Naive thymus-derived CD4-positive, alpha-beta T cell (primary cell): Measurements from ENCODE around the gene PARVG. TPM values are rescaled to one million over a fixed set of nuclear protein-coding genes. Genes with fewer than 3 reads are reported as not detected.

Experiments used
- ATAC-seq: fragments of 150-1000 bp; cut with Tn5 transposase; 2 replicates; pipeline ENCODE4 v1.10.0; 2021; ENCODE audit warnings: mild to moderate bottlenecking, moderate library complexity
- CTCF ChIA-PET: fragments of 350-600 bp; sonication (Branson Sonifier 250); formaldehyde crosslinking; loops from one replicate; lab custom pipeline; 2021; ENCODE audit warnings: antibody characterized with exemption; lab: Charles Lee
- POLR2A ChIA-PET: fragments of 350-600 bp; sonication (Branson Sonifier 250); formaldehyde crosslinking; loops from one replicate; lab custom pipeline; 2021; ENCODE audit warnings: antibody characterized with exemption, inconsistent platforms; lab: Charles Lee
- DNase-seq, 9 donors: peaks; one replicate each; pipeline versions ENCODE4 v3.0.0 to v3.0.0-alpha.2; 2020 to 2022; ENCODE audit warnings: mixed read lengths in 1 of 9
- H3K27ac ChIP-seq: one replicate; pipeline ENCODE4 v1.7.0; 2013; ENCODE audit warnings: mild to moderate bottlenecking, low read depth, low read length, moderate library complexity
- H3K27me3 ChIP-seq, 2 donors: one replicate each; pipeline ENCODE4 v1.7.0; 2013; ENCODE audit warnings: low read length in 2 of 2, mild to moderate bottlenecking in 2 of 2, moderate library complexity in 2 of 2; ENCODE audit not compliant: control insufficient read depth in 2 of 2, insufficient read depth in 2 of 2
- H3K36me3 ChIP-seq, 3 experiments: 1 replicate in 2 of 3; 2 replicates in 1 of 3; pipeline ENCODE4 v1.7.0; 2013; ENCODE audit warnings: low read length in 3 of 3, mild to moderate bottlenecking in 3 of 3, moderate library complexity in 1 of 3; ENCODE audit not compliant: insufficient read depth in 3 of 3, control insufficient read depth in 2 of 3
- H3K4me1 ChIP-seq, 2 donors: one replicate each; pipeline ENCODE4 v1.7.0; 2013; ENCODE audit warnings: low read length in 2 of 2, mild to moderate bottlenecking in 2 of 2, moderate library complexity in 1 of 2; ENCODE audit not compliant: control insufficient read depth in 2 of 2, insufficient read depth in 2 of 2
- H3K4me3 ChIP-seq: 2 replicates; pipeline ENCODE4 v1.7.0; 2013; ENCODE audit warnings: mild to moderate bottlenecking, low read length
- H3K9me3 ChIP-seq, 3 experiments: 1 replicate in 2 of 3; 2 replicates in 1 of 3; pipeline ENCODE4 v1.7.0; 2013; ENCODE audit warnings: low read length in 3 of 3; ENCODE audit not compliant: control insufficient read depth in 2 of 3
- H3K27ac Mint-ChIP-seq, 9 donors: one replicate each; pipeline ENCODE4 v1.8.0; 2020 to 2022; ENCODE audit warnings: mixed read lengths in 9 of 9, mild to moderate bottlenecking in 8 of 9, moderate library complexity in 5 of 9, inconsistent platforms in 2 of 9
- H3K27me3 Mint-ChIP-seq, 5 donors: one replicate each; pipeline ENCODE4 v1.8.0; 2021 to 2022; ENCODE audit warnings: mixed read lengths in 5 of 5, mild to moderate bottlenecking in 1 of 5
- H3K36me3 Mint-ChIP-seq, 5 donors: one replicate each; pipeline ENCODE4 v1.8.0; 2020 to 2022; ENCODE audit warnings: mixed read lengths in 5 of 5, mild to moderate bottlenecking in 3 of 5, inconsistent platforms in 1 of 5
- H3K4me1 Mint-ChIP-seq, 7 donors: one replicate each; pipeline ENCODE4 v1.8.0; 2020 to 2022; ENCODE audit warnings: mixed read lengths in 7 of 7, mild to moderate bottlenecking in 3 of 7, inconsistent platforms in 1 of 7
- H3K4me3 Mint-ChIP-seq, 10 donors: one replicate each; pipeline ENCODE4 v1.8.0; 2020 to 2022; ENCODE audit warnings: mild to moderate bottlenecking in 10 of 10, mixed read lengths in 10 of 10, moderate library complexity in 6 of 10, inconsistent platforms in 2 of 10
- H3K9me3 Mint-ChIP-seq, 11 donors: one replicate each; pipeline ENCODE4 v1.8.0; 2020 to 2022; ENCODE audit warnings: mixed read lengths in 11 of 11, mild to moderate bottlenecking in 4 of 11, inconsistent platforms in 1 of 11, moderate library complexity in 1 of 11
- intact Hi-C, 2 donors: fragments of 100-400 bp; cut with micrococcal nuclease; formaldehyde crosslinking; loops; one replicate each; pipeline ENCODE4 v1.15.1; 2023
- polyA plus RNA-seq, 2 donors: library from polyadenylated mRNA; unstranded; fragments of 300-500 nt; fragmentation: Illumina TruSeq; gene quantifications; one replicate each; pipeline ENCODE4 v1.2.3, GENCODE V29; 2021
- total RNA-seq, 6 experiments: library from RNA in 5 of 6; stranded (reverse) in 5 of 6; gene quantifications; 1 replicate in 5 of 6; 2 replicates in 1 of 6; pipeline ENCODE4 v1.2.3 and lab custom pipeline; 2021 to 2026

Gene PARVG
- total and polyA plus RNA-seq, 7 experiments from 2014 or later = 36.4 to 209 (median 142) TPM

DNA sequence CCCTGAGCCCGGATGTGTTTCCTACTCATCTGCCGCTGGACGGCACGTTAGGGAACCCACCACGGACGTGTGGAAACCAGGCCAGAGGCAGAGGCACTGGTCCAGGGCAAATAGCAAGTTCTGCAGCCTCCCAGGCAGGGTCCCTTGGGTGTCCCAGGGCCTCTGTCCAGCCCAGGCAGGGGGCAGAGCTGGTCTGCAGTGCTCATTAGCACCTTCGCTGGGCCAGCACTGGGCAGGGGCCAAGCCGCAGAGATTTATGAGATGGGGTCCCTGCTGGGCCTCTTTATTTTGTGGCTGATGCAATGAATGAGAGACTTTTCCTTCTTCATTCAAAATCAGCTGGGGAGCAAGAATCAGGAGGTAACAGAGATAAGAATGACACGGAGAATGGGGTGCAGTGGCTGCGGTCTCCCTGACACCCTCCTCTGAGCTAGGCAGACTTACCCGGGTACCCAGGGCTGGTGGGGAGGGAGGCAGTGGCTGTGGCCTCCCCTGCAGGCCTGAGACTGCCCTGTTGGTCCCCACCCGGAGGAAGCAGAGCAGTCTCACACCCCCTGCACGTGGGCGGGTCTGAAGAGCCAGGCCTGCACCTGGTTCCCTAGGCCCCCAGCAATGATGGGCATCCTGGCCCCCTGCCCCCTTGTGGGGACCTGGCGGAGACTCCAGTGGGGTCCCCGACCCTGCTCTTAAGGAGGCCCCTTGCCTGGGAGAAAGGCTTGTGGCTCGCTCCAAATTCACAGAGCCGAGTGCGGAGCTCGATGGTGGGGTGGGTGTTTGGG, 14.0 kb upstream of the PARVG start:
- no peak overlapping the region for H3K4me3 ChIP-seq
- ATAC-seq (no peak), DNase-seq (no peak)
- no peak overlapping the region for H3K27ac ChIP-seq
- no peaks in the 10 kb centered on the region for H3K4me1 ChIP-seq
- H3K27me3 ChIP-seq = no peaks in the 10 kb centered on the region
- no peak overlapping the region for H3K4me3 Mint-ChIP-seq
- H3K9me3 ChIP-seq = no peaks in the 10 kb centered on the region
- no peaks in the 10 kb centered on the region for H3K27me3 Mint-ChIP-seq
- H3K36me3 ChIP-seq = no peaks in the 10 kb centered on the region
- no peaks in the 10 kb centered on the region for H3K9me3 Mint-ChIP-seq
- H3K4me1 Mint-ChIP-seq = no peaks in the 10 kb centered on the region
- CTCF ChIA-PET = interaction anchor here (1.3 kb wide), 1 partner anchor 14 kb away, joined by 3 read pairs; the partner anchor contains the start of gene PARVG
- intact Hi-C loops = no loop called here
- no peaks in the 10 kb centered on the region for H3K36me3 Mint-ChIP-seq
- H3K27ac Mint-ChIP-seq = no peak overlapping the region
- POLR2A ChIA-PET = no interaction called here

DNA sequence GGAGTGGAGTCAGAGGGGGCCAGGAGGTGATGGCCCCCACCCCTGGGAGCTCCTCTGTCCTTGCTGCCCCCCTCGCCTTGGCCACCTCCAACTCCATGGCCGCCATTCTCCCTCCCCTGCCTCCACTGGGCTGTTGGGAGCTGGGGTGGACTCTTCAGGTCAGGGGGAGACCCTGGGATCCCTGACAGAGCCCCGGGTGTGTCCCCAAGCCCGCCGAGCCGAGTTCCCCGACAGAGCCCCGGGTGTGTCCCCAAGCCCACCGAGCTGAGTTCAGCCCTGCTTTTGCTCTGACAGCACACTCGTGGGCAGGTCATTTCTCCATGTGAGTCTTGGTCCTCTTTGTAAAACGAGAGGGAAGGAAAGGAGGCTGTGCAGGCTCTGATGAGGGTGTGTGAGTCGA, 13.2 kb upstream of the PARVG start:
- Mint-ChIP-seq H3K4me3 (no peak overlapping the region), H3K36me3 (no peaks in the 10 kb centered on the region), H3K9me3 (no peaks in the 10 kb centered on the region), H3K27me3 (peaks cover 0 to 2% (median 0%) of the 10 kb centered on the region in 5 donors), H3K4me1 (peaks cover 0 to 2% (median 0%) of the 10 kb centered on the region in 7 donors), H3K27ac (no peak overlapping the region)
- no peaks in the 10 kb centered on the region for H3K4me1 ChIP-seq
- intact Hi-C loops = no loop called here
- H3K27ac ChIP-seq = no peak overlapping the region
- no peaks in the 10 kb centered on the region for H3K9me3 ChIP-seq
- ChIA-PET POLR2A (no interaction called here), CTCF (no interaction called here)
- no peaks in the 10 kb centered on the region for H3K36me3 ChIP-seq
- DNase-seq (no peak), ATAC-seq (no peak)
- no peaks in the 10 kb centered on the region for H3K27me3 ChIP-seq
- H3K4me3 ChIP-seq = no peak overlapping the region

DNA sequence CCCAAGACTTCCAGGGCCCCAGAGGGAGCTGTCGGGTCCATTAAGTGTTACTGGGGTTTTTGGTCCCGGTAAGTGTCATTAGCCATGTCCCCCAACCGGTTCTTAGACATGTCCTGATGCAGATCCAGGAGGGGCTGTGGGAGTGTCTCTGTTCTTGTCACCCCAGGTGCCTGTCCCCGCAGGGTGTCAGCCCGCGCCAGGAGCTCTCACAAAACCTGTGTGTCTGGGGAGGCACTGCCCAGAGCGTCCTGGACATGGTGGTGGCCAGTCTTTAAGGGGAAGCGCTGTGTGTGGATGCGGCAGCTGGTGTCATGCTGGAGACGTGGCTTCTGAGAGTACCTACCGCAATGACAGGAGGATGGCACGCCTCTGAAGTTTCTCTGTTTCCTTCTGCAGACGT, 12.5 kb upstream of the PARVG start:
- POLR2A ChIA-PET = no interaction called here
- H3K4me3 ChIP-seq = no peak overlapping the region
- DNase-seq = no peak
- H3K27me3 ChIP-seq = no peaks in the 10 kb centered on the region
- H3K4me1 ChIP-seq = no peaks in the 10 kb centered on the region
- CTCF ChIA-PET = no interaction called here
- Mint-ChIP-seq H3K4me3 (no peak overlapping the region), H3K36me3 (no peaks in the 10 kb centered on the region), H3K9me3 (no peaks in the 10 kb centered on the region), H3K4me1 (peaks cover 0 to 4% (median 0%) of the 10 kb centered on the region in 7 donors), H3K27me3 (peaks cover 0 to 5% (median 0%) of the 10 kb centered on the region in 5 donors), H3K27ac (no peak overlapping the region)
- no peak for ATAC-seq
- intact Hi-C loops = no loop called here
- no peak overlapping the region for H3K27ac ChIP-seq
- no peaks in the 10 kb centered on the region for H3K9me3 ChIP-seq
- no peaks in the 10 kb centered on the region for H3K36me3 ChIP-seq

DNA sequence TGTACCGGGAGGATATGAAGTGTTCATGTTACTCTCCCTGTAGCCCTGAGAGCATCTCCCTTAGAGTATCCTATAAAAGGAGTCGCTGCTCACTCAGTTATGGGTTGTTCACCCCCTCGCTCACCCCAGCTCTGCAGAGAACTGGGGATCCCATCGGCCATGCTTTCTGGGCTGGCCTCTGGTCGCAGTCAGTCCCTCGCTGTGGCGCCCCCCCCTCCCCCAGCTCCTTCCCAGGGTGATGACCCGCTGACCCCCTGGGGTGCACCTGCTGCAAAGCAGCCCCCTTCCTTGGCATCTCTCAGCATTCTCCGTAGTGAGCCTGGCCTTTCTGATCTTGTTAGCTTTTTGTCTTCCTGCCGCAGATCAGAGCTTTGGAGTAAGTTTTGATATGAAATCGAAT, 10.3 kb upstream of the PARVG start:
- Histone ChIP-seq H3K27ac (no peak overlapping the region), H3K9me3 (no peaks in the 10 kb centered on the region), H3K4me1 (no peaks in the 10 kb centered on the region), H3K4me3 (no peak overlapping the region), H3K36me3 (no peaks in the 10 kb centered on the region), H3K27me3 (no peaks in the 10 kb centered on the region)
- H3K27me3 Mint-ChIP-seq = peaks cover 0 to 5% (median 0%) of the 10 kb centered on the region in 5 donors
- H3K27ac Mint-ChIP-seq = no peak overlapping the region
- no peak for DNase-seq
- intact Hi-C loops = no loop called here
- ChIA-PET POLR2A (no interaction called here), CTCF (no interaction called here)
- H3K9me3 Mint-ChIP-seq = no peaks in the 10 kb centered on the region
- no peaks in the 10 kb centered on the region for H3K36me3 Mint-ChIP-seq
- no peak for ATAC-seq
- H3K4me3 Mint-ChIP-seq = no peak overlapping the region
- H3K4me1 Mint-ChIP-seq = peaks cover 0 to 4% (median 0%) of the 10 kb centered on the region in 7 donors

DNA sequence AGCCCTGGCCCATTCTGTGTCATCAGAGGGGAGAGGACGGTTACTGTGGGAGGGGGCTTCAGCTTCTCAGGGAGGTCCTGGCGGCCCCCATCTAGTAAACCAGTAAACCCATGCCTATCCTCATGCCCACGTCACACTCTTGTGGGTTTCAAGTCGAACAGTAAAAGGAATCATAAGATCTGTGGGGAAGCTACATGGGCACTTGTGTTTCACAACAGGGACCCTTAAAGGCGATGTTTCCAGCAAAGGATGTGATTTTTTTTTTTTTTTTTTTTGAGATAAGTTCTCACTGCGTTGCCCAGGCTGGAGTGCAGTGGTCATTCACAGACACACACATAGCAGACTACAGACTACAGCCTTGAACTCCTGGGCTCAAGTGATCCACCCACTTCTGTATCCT, 9.2 kb upstream of the PARVG start:
- POLR2A ChIA-PET = no interaction called here

DNA sequence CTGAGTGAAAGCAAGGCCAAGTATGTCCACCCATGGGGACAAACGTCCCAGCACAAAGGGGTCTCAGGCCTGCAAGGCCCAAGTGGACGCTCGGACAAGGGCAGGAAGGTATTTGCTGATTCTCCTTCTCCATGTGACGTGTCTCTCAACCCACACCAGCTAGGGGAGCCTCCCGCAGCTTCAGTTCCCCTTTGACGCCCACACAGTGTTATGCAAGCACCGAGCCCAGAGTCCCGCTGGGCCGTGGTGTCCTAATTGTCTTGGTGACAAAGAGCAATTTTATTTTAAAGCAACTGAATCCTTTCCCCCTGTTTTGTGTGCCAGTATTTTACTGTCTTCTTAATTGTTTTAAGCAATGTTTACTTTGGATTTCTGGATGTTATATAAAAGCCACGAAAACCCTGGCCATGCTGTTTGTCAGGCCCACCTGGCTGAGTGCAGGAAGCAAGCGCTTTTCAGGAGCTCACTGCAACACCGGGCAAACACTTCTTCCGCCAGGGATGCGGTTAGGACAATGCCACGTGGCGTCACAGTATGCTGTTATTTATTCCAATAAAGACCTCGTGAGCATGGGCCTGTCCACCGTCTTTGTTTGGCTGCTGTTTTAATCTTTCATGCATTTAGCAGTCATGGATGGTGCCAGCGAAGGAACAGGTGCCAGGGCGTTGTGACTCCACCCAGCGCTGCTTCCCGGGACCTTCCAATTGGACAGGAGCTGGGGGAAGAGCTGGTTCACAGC, 8.2 kb upstream of the PARVG start:
- ChIA-PET CTCF (no interaction called here), POLR2A (no interaction called here)
- Histone ChIP-seq H3K27ac (no peak overlapping the region), H3K9me3 (no peaks in the 10 kb centered on the region), H3K4me3 (no peak overlapping the region), H3K4me1 (no peaks in the 10 kb centered on the region), H3K27me3 (no peaks in the 10 kb centered on the region), H3K36me3 (no peaks in the 10 kb centered on the region)
- Mint-ChIP-seq H3K4me1 (peaks cover 0 to 4% (median 0%) of the 10 kb centered on the region in 7 donors), H3K9me3 (no peaks in the 10 kb centered on the region), H3K27ac (peak overlapping the region in 3 of 9 donors; percentile 25 to 42 (median 26)), H3K27me3 (peaks cover 0 to 5% (median 0%) of the 10 kb centered on the region in 5 donors), H3K4me3 (no peak overlapping the region), H3K36me3 (no peaks in the 10 kb centered on the region)
- no peak for DNase-seq
- intact Hi-C loops = no loop called here
- ATAC-seq = peak; percentile 90

More for the DNA sequence above, 9.2 kb upstream of the PARVG start:
- no peaks in the 10 kb centered on the region for H3K36me3 ChIP-seq
- H3K4me1 ChIP-seq = no peaks in the 10 kb centered on the region
- H3K27me3 ChIP-seq = no peaks in the 10 kb centered on the region
- intact Hi-C loops = no loop called here
- no peaks in the 10 kb centered on the region for H3K9me3 Mint-ChIP-seq
- H3K9me3 ChIP-seq = no peaks in the 10 kb centered on the region
- H3K4me3 Mint-ChIP-seq = no peak overlapping the region
- ATAC-seq (no peak), DNase-seq (no peak)
- H3K36me3 Mint-ChIP-seq = no peaks in the 10 kb centered on the region
- H3K4me1 Mint-ChIP-seq = peaks cover 0 to 4% (median 0%) of the 10 kb centered on the region in 7 donors
- H3K27me3 Mint-ChIP-seq = peaks cover 0 to 5% (median 0%) of the 10 kb centered on the region in 5 donors
- H3K4me3 ChIP-seq = no peak overlapping the region
- CTCF ChIA-PET = no interaction called here
- no peak overlapping the region for H3K27ac Mint-ChIP-seq
- H3K27ac ChIP-seq = no peak overlapping the region
